Osteocyte (in vitro differentiated cells): ENCODE data around the gene DEDD. TPM values are rescaled to one million over a fixed set of nuclear protein-coding genes. Genes with fewer than 3 reads are reported as not detected.
A peak's percentile ranks its signal among the peaks of the same experiment; 100 is the strongest.

Source experiments
- DNase-seq: peaks from one replicate; pipeline ENCODE4 v3.0.0; 2021; ENCODE audit warnings: mixed read lengths; ENCODE audit not compliant: unreplicated experiment; ENCODE audit errors: extremely low spot score
- H3K27ac Mint-ChIP-seq: one replicate; pipeline ENCODE4 v1.8.0; 2021; ENCODE audit warnings: mild to moderate bottlenecking, mixed read lengths; ENCODE audit not compliant: unreplicated experiment
- H3K27me3 Mint-ChIP-seq: one replicate; pipeline ENCODE4 v1.8.0; 2021; ENCODE audit warnings: mixed read lengths; ENCODE audit not compliant: unreplicated experiment
- H3K36me3 Mint-ChIP-seq: one replicate; pipeline ENCODE4 v1.8.0; 2021; ENCODE audit warnings: mixed read lengths; ENCODE audit not compliant: unreplicated experiment
- H3K4me1 Mint-ChIP-seq: one replicate; pipeline ENCODE4 v1.8.0; 2021; ENCODE audit warnings: mixed read lengths; ENCODE audit not compliant: unreplicated experiment
- H3K4me3 Mint-ChIP-seq: one replicate; pipeline ENCODE4 v1.8.0; 2021; ENCODE audit warnings: mild to moderate bottlenecking, moderate library complexity, mixed read lengths; ENCODE audit not compliant: unreplicated experiment
- H3K9me3 Mint-ChIP-seq: one replicate; pipeline ENCODE4 v1.8.0; 2021; ENCODE audit warnings: mixed read lengths; ENCODE audit not compliant: unreplicated experiment
- CTCF ChIP-seq: fragments of 200-600 bp; sonication (generic); IDR thresholded peaks from 2 replicates; pipeline ENCODE4 v1.5.0; 2021; ENCODE audit warnings: antibody characterized with exemption, mild to moderate bottlenecking, moderate library complexity
- total RNA-seq: library from RNA; stranded (reverse); gene quantifications from 2 replicates; pipeline ENCODE4 v1.2.1, GENCODE V29; 2021

DEDD gene
- total RNA-seq, 1 donor from 2014 or later = 40.8 TPM

DNA sequence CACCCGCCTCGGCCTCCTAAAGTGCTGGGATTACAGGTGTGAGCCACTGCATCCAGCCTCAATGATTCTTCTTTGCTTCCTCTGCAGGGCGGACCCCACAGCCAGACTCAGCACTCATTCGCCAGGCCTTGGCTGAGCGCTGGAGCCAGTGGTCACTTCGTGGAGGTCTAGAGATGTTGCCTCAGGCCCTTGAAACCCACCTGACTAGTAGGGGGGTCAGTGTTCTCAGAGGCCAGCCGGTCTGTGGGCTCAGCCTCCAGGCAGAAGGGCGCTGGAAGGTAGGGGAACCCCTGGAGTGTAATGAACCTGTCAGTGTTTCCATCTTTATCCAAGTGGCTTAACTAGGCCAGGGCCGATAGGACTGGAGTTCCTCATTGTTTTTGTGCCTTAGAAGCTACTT, 36.4 kb upstream of the DEDD start:
- Mint-ChIP-seq H3K9me3 (no peaks in the 10 kb centered on the region), H3K36me3 (peaks cover 32% of the 10 kb centered on the region), H3K4me1 (peaks cover 42% of the 10 kb centered on the region), H3K27ac (no peak overlapping the region), H3K4me3 (no peak overlapping the region), H3K27me3 (no peaks in the 10 kb centered on the region)
- no peak for DNase-seq
- no peak for TF ChIP-seq CTCF

DNA sequence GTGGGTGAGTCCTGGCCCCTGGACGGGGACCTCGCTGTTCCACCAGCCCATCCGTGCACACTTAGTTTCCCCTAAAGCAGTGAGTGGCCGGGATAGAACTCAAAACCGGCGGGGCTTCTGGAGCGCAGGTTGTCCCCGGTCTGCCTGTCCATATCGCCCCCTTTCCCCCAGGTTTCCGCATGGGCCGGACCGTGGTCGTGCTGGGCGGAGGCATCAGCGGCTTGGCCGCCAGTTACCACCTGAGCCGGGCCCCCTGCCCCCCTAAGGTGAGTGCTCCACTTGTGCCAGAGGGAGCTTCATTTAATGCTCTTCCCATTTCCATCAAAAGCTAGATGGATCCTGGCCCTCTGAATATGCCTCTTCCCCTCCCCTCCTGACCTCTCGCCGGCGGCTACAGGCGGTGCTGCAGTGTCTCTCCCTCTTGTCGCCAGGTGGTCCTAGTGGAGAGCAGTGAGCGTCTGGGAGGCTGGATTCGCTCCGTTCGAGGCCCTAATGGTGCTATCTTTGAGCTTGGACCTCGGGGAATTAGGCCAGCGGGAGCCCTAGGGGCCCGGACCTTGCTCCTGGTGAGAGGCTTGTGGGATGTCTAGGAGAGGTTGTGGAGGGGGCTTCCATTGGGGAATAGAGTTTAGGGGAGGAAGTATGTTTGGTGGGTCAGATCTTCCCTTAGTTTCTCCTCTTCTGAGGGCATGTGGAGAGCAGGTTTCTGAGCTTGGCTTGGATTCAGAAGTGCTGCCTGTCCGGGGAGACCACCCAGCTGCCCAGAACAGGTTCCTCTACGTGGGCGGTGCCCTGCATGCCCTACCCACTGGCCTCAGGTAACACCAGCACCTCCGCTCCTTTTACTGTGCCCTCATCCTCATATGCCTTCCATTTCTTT, 34.4 kb upstream of the DEDD start:
- no peak for DNase-seq
- H3K36me3 Mint-ChIP-seq = peaks cover 25% of the 10 kb centered on the region
- peaks cover 29% of the 10 kb centered on the region for H3K4me1 Mint-ChIP-seq
- H3K4me3 Mint-ChIP-seq = peak overlapping the region; percentile 90
- no peak for TF ChIP-seq CTCF
- H3K27me3 Mint-ChIP-seq = no peaks in the 10 kb centered on the region
- peak overlapping the region; percentile 100 for H3K27ac Mint-ChIP-seq
- H3K9me3 Mint-ChIP-seq = no peaks in the 10 kb centered on the region

DNA sequence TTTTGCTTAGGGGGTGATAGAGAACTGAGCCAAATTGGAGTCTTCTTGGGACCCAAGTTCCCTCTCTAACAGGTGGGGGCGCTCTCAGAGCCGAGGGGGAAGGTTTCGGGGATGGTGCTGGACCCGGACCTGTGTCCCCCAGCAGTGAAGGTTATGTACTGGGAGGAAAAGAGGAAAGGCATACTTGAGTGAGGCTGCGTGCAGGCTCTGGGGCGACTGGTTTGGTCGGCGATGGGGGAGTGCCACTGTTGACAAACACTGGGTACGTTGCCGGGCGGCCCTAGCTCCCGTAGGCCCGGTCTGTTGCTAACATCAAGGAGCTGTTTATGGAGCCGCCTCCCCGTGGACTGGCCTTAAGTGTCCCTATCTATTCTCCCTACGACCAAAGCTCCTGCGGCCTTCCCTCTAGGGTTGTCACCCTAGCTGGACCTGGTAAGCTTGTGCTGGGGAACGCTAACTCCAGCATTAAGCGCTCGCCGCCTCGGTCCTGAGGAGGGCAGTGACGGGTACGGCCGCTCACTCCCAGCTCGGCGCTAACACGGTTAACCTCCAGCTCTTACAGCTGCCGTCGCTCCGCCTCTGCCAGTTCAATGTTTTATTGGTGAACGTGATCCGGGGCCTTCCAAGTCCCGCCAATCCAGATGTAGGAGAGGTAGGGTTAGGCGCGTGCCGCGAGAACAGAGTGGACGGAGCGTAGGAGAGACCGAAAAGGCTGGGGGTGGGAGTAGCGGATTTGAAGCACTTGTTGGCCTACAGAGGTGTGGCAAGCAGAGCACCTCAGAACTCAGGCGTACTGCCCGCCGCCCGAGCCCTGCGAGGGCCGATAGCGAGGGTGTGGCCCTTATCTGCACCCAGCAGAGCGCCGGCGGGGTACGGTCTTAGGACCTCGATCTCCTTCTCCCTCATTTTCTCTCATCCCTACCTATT, 33.5 kb upstream of the DEDD start, which contains the start of gene PPOX:
Gene PPOX (plus strand): TSS at position 685 of the 927 bp plus-strand sequence. CDS start 422 bp downstream, outside the sequence.
- H3K36me3 Mint-ChIP-seq = peaks cover 19% of the 10 kb centered on the region
- peak within 1 kb of the TSS; percentile 100 for H3K27ac Mint-ChIP-seq
- H3K4me1 Mint-ChIP-seq = peaks cover 34% of the 10 kb centered on the region
- H3K9me3 Mint-ChIP-seq = no peaks in the 10 kb centered on the region
- peak within 1 kb of the TSS; percentile 90 for H3K4me3 Mint-ChIP-seq
- DNase-seq = peak; percentile 97
- H3K27me3 Mint-ChIP-seq = no peaks in the 10 kb centered on the region
- TF ChIP-seq CTCF = peak; percentile 61

DNA sequence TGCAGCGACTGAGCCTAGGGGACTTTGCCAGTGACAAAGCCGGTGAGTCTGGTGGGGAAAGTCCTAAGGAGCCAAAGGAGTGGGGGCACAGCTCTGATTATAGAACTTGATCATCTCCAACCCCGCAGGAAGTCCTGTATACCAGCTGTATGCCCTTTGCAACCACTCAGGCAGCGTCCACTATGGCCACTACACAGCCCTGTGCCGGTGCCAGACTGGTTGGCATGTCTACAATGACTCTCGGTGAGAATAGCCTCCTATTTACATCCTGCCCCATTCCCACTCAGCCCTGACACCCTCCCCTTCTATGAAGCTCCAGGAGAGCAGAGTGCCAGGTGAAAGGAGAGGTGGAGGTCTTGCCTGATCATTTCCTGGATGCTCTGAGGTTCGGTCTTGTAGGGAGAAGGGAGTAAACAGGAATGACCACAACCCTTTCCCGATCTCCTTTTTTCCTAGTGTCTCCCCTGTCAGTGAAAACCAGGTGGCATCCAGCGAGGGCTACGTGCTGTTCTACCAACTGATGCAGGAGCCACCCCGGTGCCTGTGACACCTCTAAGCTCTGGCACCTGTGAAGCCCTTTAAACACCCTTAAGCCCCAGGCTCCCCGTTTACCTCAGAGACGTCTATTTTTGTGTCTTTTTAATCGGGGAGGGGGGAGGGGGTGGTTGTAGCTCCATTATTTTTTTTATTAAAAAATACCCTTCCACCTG, 32.6 kb upstream of the DEDD start:
- Mint-ChIP-seq H3K4me1 (peaks cover 38% of the 10 kb centered on the region), H3K27ac (peak overlapping the region; percentile 100), H3K27me3 (no peaks in the 10 kb centered on the region), H3K36me3 (peaks cover 16% of the 10 kb centered on the region), H3K4me3 (peak overlapping the region; percentile 48), H3K9me3 (no peaks in the 10 kb centered on the region)
- no peak for TF ChIP-seq CTCF
- DNase-seq = no peak
